GM10248 (cell line): ENCODE measurements around the gene USP47.

Experiments used
- CTCF ChIA-PET: fragments of 300-600 bp; sonication (Branson Sonifier 250); formaldehyde crosslinking; extraction: SDS; loops from one replicate; lab custom pipeline; 2021; ENCODE audit warnings: antibody characterized with exemption; lab: Yijun Ruan, JAX
- POLR2A ChIA-PET: fragments of 350-650 bp; sonication (Branson Sonifier 250); formaldehyde crosslinking; extraction: SDS; loops from one replicate; lab custom pipeline; 2020; ENCODE audit warnings: antibody characterized with exemption; lab: Yijun Ruan, JAX
- DNase-seq: peaks from one replicate; pipeline ENCODE4 v3.0.0; 2012; ENCODE audit errors: extremely low spot score
- TF ChIP-seq, protein P1 (sequence below): IDR thresholded peaks from 2 replicates; pipeline ENCODE4 v1.5.1; 2012; ENCODE audit warnings: mild to moderate bottlenecking, low read depth; ENCODE audit errors: extremely low read depth, missing control alignments, control extremely low read depth

USP47 gene

DNA sequence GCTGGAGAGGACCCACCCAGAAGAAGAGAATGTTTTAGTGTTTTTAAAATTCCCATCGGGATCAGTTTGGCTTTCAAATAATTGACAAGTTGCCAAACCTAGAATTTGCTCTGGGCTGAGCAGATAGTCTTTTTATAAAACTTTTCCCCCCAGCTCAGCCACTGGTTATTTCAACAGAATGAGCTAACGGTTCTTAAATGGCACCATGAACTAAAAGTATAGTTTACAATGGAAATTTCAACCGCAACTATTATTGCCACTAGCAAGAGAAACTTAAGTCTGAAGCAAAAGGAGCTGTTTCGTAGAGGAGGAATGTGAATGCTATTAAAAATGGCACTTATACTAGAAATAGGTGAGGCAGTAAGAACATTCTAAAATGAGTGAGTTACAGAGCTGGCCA is 163.3 kb downstream of the USP47 start:
- TF ChIP-seq, protein P1, sequence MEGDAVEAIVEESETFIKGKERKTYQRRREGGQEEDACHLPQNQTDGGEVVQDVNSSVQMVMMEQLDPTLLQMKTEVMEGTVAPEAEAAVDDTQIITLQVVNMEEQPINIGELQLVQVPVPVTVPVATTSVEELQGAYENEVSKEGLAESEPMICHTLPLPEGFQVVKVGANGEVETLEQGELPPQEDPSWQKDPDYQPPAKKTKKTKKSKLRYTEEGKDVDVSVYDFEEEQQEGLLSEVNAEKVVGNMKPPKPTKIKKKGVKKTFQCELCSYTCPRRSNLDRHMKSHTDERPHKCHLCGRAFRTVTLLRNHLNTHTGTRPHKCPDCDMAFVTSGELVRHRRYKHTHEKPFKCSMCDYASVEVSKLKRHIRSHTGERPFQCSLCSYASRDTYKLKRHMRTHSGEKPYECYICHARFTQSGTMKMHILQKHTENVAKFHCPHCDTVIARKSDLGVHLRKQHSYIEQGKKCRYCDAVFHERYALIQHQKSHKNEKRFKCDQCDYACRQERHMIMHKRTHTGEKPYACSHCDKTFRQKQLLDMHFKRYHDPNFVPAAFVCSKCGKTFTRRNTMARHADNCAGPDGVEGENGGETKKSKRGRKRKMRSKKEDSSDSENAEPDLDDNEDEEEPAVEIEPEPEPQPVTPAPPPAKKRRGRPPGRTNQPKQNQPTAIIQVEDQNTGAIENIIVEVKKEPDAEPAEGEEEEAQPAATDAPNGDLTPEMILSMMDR: no peak
- POLR2A ChIA-PET: no interaction called here
- CTCF ChIA-PET: interaction anchor here (1.2 to 4.2 kb wide), 6 partner anchors 20 to 207 kb away, joined by 3 to 20 read pairs (median 4); no protein-coding TSS in a partner anchor
- DNase-seq: no peak

DNA sequence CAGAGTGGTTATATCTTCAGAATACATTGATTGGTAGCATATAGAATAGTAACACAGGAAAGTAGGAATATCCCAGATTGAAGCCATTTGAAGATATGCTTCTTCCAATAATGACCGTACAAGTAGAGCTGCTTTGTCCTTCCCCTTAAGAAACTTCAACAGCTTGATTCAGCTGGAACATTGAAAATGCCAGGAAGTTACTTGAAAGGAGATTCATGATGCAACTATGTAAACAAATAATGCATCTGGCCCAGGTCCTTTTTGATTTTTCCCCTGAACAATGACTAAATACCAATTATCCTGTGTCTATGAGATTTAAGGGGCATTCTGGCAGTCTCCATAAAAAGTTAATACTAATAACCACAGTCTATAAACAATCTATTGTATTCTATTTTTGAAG is 163.7 kb downstream of the USP47 start:
- ChIA-PET CTCF (interaction anchor here (1.2 to 4.2 kb wide), 3 partner anchors 19 to 45 kb away, joined by 3 to 20 read pairs (median 5); no protein-coding TSS in a partner anchor), POLR2A (no interaction called here)
- no peak for DNase-seq
- TF ChIP-seq, protein P1: no peak

DNA sequence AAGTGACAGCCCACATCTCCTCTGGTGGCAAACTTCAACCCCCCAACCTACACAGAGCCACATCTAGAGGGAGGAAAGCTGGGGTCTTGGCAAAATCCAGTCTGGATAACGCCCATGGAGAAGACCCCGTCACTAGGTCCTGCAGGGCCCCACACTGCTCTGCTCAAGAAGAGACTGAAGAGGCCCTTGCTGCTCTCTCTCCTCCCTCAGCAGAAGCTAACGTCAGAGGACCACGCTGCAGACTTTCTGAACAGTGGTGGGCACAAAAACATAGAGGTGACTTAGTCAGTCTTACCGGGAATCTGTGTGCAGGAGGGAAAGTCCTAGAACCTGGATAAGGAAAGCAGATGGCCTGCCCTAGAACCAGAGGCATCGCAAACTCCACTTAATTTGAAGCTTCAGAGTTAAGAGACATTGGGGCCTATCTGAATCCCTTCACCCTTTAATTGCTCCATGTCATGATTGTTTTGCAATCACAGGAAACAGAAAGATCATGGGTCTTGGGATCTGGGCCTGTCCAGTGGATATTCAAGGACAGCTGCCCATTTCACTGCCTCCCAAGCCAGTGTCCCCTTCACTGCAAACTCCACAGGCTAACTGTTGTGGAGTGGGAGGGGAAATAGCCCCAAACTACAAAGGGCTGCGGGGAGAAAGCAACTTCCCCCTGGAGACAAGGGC is 164.9 kb downstream of the USP47 start:
- CTCF ChIA-PET: interaction anchor here (0.7 to 4.2 kb wide), 3 partner anchors 12 to 207 kb away, joined by 3 to 20 read pairs (median 3); no protein-coding TSS in a partner anchor
- POLR2A ChIA-PET: no interaction called here

DNA sequence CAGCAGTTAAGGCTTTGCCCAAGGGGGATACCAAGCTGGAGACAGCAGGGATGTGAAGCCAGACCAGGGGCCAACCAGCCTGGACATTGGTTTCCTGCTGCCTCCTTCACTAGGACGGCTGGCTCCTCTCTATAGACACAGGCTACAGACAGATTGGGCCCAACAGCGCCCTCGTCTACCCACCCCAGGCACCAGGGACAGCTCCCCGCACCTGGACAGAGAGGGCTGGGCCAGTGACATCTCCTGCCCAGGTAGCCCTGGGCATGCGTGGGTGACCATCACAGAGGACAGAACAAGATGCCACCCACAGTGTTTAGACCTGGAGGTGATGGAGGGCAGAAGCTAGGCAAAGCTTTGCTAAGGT is 165.4 kb downstream of the USP47 start:
- ChIA-PET POLR2A (no interaction called here), CTCF (interaction anchor here (0.7 to 4.2 kb wide), 2 partner anchors 12 to 41 kb away, joined by 3 to 20 read pairs; no protein-coding TSS in a partner anchor)
- DNase-seq: no peak
- TF ChIP-seq, protein P1: no peak

More for the DNA sequence above, 164.9 kb downstream of the USP47 start:
- TF ChIP-seq, protein P1: no peak
- no peak for DNase-seq

DNA sequence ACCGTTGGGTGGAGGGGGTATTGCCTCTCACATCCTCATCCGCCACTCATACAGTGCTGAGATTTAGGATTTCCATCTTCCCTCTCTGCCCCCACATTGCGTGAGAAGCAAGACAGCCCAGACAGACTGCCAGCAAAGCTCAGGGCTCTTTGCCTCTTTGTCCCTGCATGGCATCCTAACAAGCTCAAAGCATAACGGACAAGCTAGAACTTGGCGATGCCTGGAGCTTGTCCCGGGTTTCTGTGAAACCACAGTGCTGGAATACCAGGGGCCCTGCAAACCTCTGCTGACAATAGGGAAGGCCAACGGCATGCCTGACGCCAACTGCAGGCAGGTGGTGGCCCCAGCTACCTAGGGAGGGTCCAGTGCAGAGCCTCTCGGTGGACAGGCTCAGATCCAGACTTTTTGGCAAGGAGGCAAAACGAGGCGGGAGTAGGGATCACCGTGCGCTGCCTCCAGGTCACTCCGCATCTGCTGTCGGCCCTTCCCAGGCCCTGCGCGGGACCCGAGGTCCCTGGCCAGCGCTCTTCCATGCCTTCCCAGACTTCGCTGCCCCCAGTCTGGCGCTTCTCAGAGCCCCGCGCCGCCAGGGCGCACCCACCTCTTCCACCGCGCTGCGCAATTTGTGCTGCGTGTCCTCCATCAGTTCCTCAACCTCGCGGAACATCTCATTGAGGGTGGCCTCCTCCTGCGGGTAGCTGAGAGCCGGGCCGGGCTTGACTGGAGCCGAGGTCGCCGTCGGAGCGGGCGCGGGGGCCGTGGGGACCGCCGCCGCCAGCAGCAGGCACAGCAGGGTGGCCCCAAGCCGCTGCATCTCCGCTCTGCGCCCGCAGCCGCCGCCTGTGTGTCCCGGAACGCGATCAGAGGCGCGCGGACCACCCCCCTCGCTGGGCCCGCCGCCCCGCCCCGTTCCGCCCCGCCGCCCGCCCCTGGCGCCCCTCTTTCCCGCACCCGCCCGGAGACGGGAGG is 166.3 kb downstream of the USP47 start, which contains the start of gene DKK3:
Gene DKK3, minus strand, starts transcription at position 858 of the 969 bp plus-strand sequence. Its CDS starts 44 bp downstream, at position 814.
- ChIA-PET POLR2A (interaction anchor here (0.7 kb wide), 1 partner anchor 229 kb away, joined by 4 read pairs; no protein-coding TSS in a partner anchor), CTCF (interaction anchor here (4.2 kb wide), 1 partner anchor 42 kb away, joined by 20 read pairs; no protein-coding TSS in a partner anchor)
- no peak for DNase-seq
- TF ChIP-seq, protein P1: no peak
